Measurements from ENCODE around the gene ZDHHC22. TPM values are rescaled to one million over a fixed set of nuclear protein-coding genes. Genes with fewer than 3 reads are reported as not detected.

ZDHHC22 gene
- polyA plus RNA-seq, 3 donors: not detected

DNA sequence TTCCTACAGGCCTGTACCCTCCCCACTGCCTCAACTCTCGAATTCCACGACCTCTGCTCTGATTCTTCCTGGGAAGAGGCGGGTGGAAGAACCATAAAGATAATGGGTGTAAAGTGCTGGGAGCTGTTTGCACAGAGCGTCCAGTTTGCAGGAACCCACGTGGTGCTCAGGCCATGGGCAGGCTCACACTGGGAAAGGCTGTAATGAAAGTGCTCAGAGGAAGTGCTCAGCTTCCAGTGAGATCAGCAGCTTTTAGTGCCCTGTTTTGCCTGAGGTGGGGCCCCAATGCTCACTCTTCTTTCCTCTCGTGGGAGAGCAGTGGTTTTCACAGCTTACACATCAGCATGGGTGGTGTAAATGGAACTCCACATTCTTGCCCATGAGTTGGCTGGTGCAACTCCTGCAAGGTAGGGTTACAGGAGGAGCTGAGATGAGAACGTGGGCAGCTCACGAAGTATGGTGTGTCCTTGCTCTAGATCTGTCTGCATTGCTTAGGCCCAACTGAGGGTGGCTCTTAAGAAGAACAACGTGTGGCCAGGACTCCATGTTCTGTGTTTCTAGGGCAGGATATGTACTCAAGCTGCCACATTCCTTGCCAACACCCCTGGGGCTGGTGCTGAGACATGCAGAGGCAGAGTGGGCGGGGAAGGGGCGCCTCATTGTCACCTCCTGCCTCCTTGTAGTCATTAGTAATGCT, 43.0 kb upstream of the ZDHHC22 start:
- Mint-ChIP-seq H3K4me1 (peaks cover 45% of the 10 kb centered on the region), H3K4me3 (no peak overlapping the region), H3K9me3 (peaks cover 0 to 4% (median 3%) of the 10 kb centered on the region in 7 donors), H3K27me3 (ENCODE audit: low read depth in 3 of 3) (peaks cover 26 to 42% (median 30%) of the 10 kb centered on the region in 3 donors), H3K27ac (peak overlapping the region in 4 of 7 donors; percentile 3 to 75 (median 62)), H3K36me3 (no peaks in the 10 kb centered on the region)
- H3K4me2 ChIP-seq (replicated peaks; ENCODE audit: extremely low read depth, low read length, poor library complexity, severe bottlenecking): no peak overlapping the region
- H3K36me3 ChIP-seq (replicated peaks in 1 of 2; ENCODE audit: control insufficient read depth in 1 of 2, insufficient read depth in 2 of 2, low read length in 2 of 2): no peaks in the 10 kb centered on the region
- peak overlapping the region in 1 of 2 donors; percentile 13 for H3K27ac ChIP-seq (ENCODE audit: low read depth in 1 of 2, low read length in 2 of 2)
- H3K9me3 ChIP-seq (replicated peaks in 1 of 2; ENCODE audit: control insufficient read depth in 1 of 2, insufficient read depth in 1 of 2, low read length in 2 of 2): no peaks in the 10 kb centered on the region
- H2AFZ ChIP-seq (ENCODE audit: insufficient read depth, low read depth, low read length, poor library complexity, severe bottlenecking): no peak overlapping the region
- peaks cover 0 to 13% of the 10 kb centered on the region in 2 donors for H3K27me3 ChIP-seq (ENCODE audit: control insufficient read depth in 2 of 2, insufficient read depth in 2 of 2, low read length in 2 of 2)
- no peak overlapping the region for H3K4me3 ChIP-seq (replicated peaks in 1 of 3; ENCODE audit: low read depth in 2 of 3, low read length in 3 of 3)
- no peaks in the 10 kb centered on the region for H4K20me1 ChIP-seq (ENCODE audit: insufficient read depth, low read length)
- intact Hi-C loops (cut with micrococcal nuclease): no loop called here
- H3K79me2 ChIP-seq (ENCODE audit: insufficient read depth, low read length): no peaks in the 10 kb centered on the region
- peaks cover 41 to 47% of the 10 kb centered on the region in 2 donors for H3K4me1 ChIP-seq (ENCODE audit: control insufficient read depth in 1 of 2, insufficient read depth in 2 of 2, low read length in 2 of 2)
- TF ChIP-seq, protein P1, sequence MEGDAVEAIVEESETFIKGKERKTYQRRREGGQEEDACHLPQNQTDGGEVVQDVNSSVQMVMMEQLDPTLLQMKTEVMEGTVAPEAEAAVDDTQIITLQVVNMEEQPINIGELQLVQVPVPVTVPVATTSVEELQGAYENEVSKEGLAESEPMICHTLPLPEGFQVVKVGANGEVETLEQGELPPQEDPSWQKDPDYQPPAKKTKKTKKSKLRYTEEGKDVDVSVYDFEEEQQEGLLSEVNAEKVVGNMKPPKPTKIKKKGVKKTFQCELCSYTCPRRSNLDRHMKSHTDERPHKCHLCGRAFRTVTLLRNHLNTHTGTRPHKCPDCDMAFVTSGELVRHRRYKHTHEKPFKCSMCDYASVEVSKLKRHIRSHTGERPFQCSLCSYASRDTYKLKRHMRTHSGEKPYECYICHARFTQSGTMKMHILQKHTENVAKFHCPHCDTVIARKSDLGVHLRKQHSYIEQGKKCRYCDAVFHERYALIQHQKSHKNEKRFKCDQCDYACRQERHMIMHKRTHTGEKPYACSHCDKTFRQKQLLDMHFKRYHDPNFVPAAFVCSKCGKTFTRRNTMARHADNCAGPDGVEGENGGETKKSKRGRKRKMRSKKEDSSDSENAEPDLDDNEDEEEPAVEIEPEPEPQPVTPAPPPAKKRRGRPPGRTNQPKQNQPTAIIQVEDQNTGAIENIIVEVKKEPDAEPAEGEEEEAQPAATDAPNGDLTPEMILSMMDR (IDR thresholded peaks at IDR 0.05): no peak
- no peak for DNase-seq
- no peak overlapping the region for H3K9ac ChIP-seq (ENCODE audit: insufficient read depth, low read length, poor library complexity, severe bottlenecking)
- 79% methylated on average over 9 of the region's 11 CpGs for WGBS (ENCODE audit: insufficient coverage)

DNA sequence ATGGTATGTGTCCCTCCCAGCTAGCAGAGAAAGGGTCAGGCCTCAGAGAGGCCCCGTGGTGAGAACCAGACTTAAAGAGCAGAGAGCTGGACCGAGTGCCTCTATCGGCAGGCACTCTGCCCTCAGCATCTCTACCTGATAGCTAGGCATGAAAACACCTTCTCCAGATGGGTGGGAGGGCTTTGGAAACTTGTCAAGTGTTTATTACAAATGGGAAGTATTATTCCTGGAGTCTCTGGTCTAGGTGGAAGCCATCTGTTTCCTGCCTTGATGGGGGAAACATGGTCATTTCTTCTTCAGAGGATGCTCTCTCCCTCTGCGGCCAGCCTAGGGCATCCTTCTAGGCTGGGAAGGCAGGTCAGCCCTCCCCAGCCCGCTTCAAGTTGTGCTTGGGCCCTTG, 42.3 kb upstream of the ZDHHC22 start:
- no peak overlapping the region for H3K4me3 Mint-ChIP-seq

More for the DNA sequence above, 42.3 kb upstream of the ZDHHC22 start:
- TF ChIP-seq, protein P1 (IDR thresholded peaks at IDR 0.05): no peak
- Mint-ChIP-seq H3K4me1 (peaks cover 38% of the 10 kb centered on the region), H3K9me3 (peaks cover 0 to 4% (median 3%) of the 10 kb centered on the region in 7 donors), H3K27ac (no peak overlapping the region), H3K27me3 (ENCODE audit: low read depth in 3 of 3) (peaks cover 26 to 40% (median 30%) of the 10 kb centered on the region in 3 donors), H3K36me3 (no peaks in the 10 kb centered on the region)
- DNase-seq: no peak
- Histone ChIP-seq H4K20me1 (ENCODE audit: insufficient read depth, low read length) (no peaks in the 10 kb centered on the region), H3K9me3 (replicated peaks in 1 of 2; ENCODE audit: control insufficient read depth in 1 of 2, insufficient read depth in 1 of 2, low read length in 2 of 2) (no peaks in the 10 kb centered on the region), H3K9ac (ENCODE audit: insufficient read depth, low read length, poor library complexity, severe bottlenecking) (no peak overlapping the region), H2AFZ (ENCODE audit: insufficient read depth, low read depth, low read length, poor library complexity, severe bottlenecking) (no peak overlapping the region), H3K79me2 (ENCODE audit: insufficient read depth, low read length) (no peaks in the 10 kb centered on the region), H3K36me3 (replicated peaks in 1 of 2; ENCODE audit: control insufficient read depth in 1 of 2, insufficient read depth in 2 of 2, low read length in 2 of 2) (no peaks in the 10 kb centered on the region), H3K4me2 (replicated peaks; ENCODE audit: extremely low read depth, low read length, poor library complexity, severe bottlenecking) (no peak overlapping the region), H3K4me3 (replicated peaks in 1 of 3; ENCODE audit: low read depth in 2 of 3, low read length in 3 of 3) (no peak overlapping the region), H3K27me3 (ENCODE audit: control insufficient read depth in 2 of 2, insufficient read depth in 2 of 2, low read length in 2 of 2) (peaks cover 0 to 13% of the 10 kb centered on the region in 2 donors), H3K4me1 (ENCODE audit: control insufficient read depth in 1 of 2, insufficient read depth in 2 of 2, low read length in 2 of 2) (peaks cover 37 to 42% of the 10 kb centered on the region in 2 donors), H3K27ac (ENCODE audit: low read depth in 1 of 2, low read length in 2 of 2) (no peak overlapping the region)
- 67% methylated on average over 1 of the region's 5 CpGs for WGBS (ENCODE audit: insufficient coverage)
- intact Hi-C loops (cut with micrococcal nuclease): no loop called here

Measured in CD14-positive monocyte (primary cell).